ENCODE measurements around the gene MEX3D.

- TF ChIP-seq, protein P1, sequence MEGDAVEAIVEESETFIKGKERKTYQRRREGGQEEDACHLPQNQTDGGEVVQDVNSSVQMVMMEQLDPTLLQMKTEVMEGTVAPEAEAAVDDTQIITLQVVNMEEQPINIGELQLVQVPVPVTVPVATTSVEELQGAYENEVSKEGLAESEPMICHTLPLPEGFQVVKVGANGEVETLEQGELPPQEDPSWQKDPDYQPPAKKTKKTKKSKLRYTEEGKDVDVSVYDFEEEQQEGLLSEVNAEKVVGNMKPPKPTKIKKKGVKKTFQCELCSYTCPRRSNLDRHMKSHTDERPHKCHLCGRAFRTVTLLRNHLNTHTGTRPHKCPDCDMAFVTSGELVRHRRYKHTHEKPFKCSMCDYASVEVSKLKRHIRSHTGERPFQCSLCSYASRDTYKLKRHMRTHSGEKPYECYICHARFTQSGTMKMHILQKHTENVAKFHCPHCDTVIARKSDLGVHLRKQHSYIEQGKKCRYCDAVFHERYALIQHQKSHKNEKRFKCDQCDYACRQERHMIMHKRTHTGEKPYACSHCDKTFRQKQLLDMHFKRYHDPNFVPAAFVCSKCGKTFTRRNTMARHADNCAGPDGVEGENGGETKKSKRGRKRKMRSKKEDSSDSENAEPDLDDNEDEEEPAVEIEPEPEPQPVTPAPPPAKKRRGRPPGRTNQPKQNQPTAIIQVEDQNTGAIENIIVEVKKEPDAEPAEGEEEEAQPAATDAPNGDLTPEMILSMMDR (IDR thresholded peaks at IDR 0.05; ENCODE audit: borderline replicate concordance, extremely low read depth, low read length, poor library complexity, severe bottlenecking) = no peak
- TF ChIP-seq EZH2 (IDR thresholded peaks at IDR 0.05; ENCODE audit: borderline replicate concordance, low read depth, low read length, severe bottlenecking) = no peak
Measured at GRCh38 chr19:1599460-1599846, 31.3 kb upstream of the MEX3D start.
